Loucy (cell line): ENCODE data around the gene HIGD1A.

ENCODE experiments used
- H2AFZ ChIP-seq: fragments of 200-600 bp; sonication (generic); 2 replicates; pipeline ENCODE4 v1.6.0; 2016; ENCODE audit warnings: antibody characterized with exemption, mild to moderate bottlenecking, low read length, moderate library complexity
- H3F3A ChIP-seq: fragments of 200-600 bp; 2 replicates; pipeline ENCODE4 v1.6.0; 2016; ENCODE audit warnings: antibody characterized with exemption, low read depth, mild to moderate bottlenecking
- H3K27me3 ChIP-seq: fragments of 200-600 bp; sonication (generic); 2 replicates; pipeline ENCODE4 v1.6.1; 2014; ENCODE audit warnings: low read length, mild to moderate bottlenecking; ENCODE audit not compliant: insufficient read depth, poor library complexity, severe bottlenecking
- H3K36me3 ChIP-seq: fragments of 200-600 bp; sonication (generic); 2 replicates; pipeline ENCODE4 v1.6.1; 2016; ENCODE audit warnings: low read length; ENCODE audit not compliant: insufficient read depth
- H3K4me1 ChIP-seq: fragments of 200-600 bp; sonication (generic); 2 replicates; pipeline ENCODE4 v1.5.1; 2014; ENCODE audit warnings: low read length, mild to moderate bottlenecking; ENCODE audit not compliant: insufficient read depth, poor library complexity, severe bottlenecking
- H3K4me2 ChIP-seq: fragments of 200-600 bp; sonication (generic); 2 replicates; pipeline ENCODE4 v1.6.0; 2014; ENCODE audit warnings: antibody characterized with exemption, low read length, low read depth, mild to moderate bottlenecking; ENCODE audit not compliant: poor library complexity, severe bottlenecking
- H3K4me3 ChIP-seq: fragments of 200-600 bp; sonication (generic); 2 replicates; pipeline ENCODE4 v1.5.1; 2014; ENCODE audit warnings: low read length, mild to moderate bottlenecking, mixed read lengths; ENCODE audit not compliant: poor library complexity, severe bottlenecking
- H3K79me2 ChIP-seq: fragments of 200-600 bp; sonication (generic); 2 replicates; pipeline ENCODE4 v1.6.1; 2014; ENCODE audit warnings: low read length; ENCODE audit not compliant: insufficient read depth
- H3K9ac ChIP-seq: fragments of 200-600 bp; sonication (generic); 2 replicates; pipeline ENCODE4 v1.6.0; 2014; ENCODE audit warnings: mild to moderate bottlenecking, low read depth, low read length, moderate library complexity; ENCODE audit not compliant: poor library complexity, severe bottlenecking
- H3K9me2 ChIP-seq: fragments of 200-600 bp; sonication (generic); replicated peaks from 2 replicates; pipeline ENCODE4 v1.6.1; 2016; ENCODE audit warnings: low read depth, low read length, mixed read lengths
- H3K9me3 ChIP-seq: fragments of 200-600 bp; sonication (generic); 2 replicates; pipeline ENCODE4 v1.6.1; 2014; ENCODE audit warnings: mild to moderate bottlenecking, antibody characterized with exemption, low read length, low read depth; ENCODE audit not compliant: insufficient read depth
- H4K20me1 ChIP-seq: fragments of 200-600 bp; sonication (generic); 2 replicates; pipeline ENCODE4 v1.6.0; 2014; ENCODE audit warnings: antibody characterized with exemption, low read length, mild to moderate bottlenecking; ENCODE audit not compliant: insufficient read depth, poor library complexity, severe bottlenecking
- CTCF ChIP-seq: fragments of 200-600 bp; sonication (generic); conservative IDR thresholded peaks from 2 replicates; pipeline ENCODE4 v1.5.1; 2014; ENCODE audit warnings: mild to moderate bottlenecking, antibody characterized with exemption, low read length
- EZH2phosphoT487 ChIP-seq: fragments of 200-600 bp; IDR thresholded peaks from 2 replicates; pipeline ENCODE4 v1.6.1; 2018; ENCODE audit warnings: antibody characterized with exemption, mild to moderate bottlenecking, moderate library complexity, borderline replicate concordance

HIGD1A gene

DNA sequence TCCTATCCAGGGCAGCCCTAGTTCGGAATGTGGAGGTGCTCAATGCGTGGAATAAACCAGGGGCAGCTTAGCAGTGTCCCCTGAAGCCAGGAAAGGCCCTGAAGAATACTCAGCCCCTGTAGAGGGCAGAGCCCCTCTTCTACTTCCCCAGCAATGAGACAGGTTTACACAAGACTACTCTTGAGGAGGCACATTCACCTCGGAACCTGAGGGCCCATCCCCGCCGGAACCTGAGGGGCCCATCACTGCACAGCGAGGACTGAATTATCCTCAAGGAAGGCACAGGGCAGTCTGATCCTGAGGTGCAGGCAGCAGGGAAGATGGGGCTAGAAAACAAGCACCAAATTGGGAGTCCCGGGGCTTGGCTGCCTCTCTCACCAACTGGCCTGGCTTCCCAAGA, 53.5 kb downstream of the HIGD1A start:
- Histone ChIP-seq H3K4me2 (no peak overlapping the region), H3K9me3 (no peaks in the 10 kb centered on the region), H3F3A (no peaks in the 10 kb centered on the region), H3K79me2 (no peaks in the 10 kb centered on the region), H3K27me3 (no peaks in the 10 kb centered on the region), H3K9me2 (no peaks in the 10 kb centered on the region), H4K20me1 (no peaks in the 10 kb centered on the region), H3K4me1 (no peaks in the 10 kb centered on the region), H3K36me3 (no peaks in the 10 kb centered on the region), H2AFZ (no peak overlapping the region), H3K9ac (no peak overlapping the region), H3K4me3 (no peak overlapping the region)
- TF ChIP-seq CTCF = no peak
- no peak for TF ChIP-seq EZH2phosphoT487

GRCh38 chr3:42749753-42750231, 54.5 kb downstream of the HIGD1A start:
- no peak for TF ChIP-seq EZH2phosphoT487
- peak; percentile 52 for TF ChIP-seq CTCF
- H3K9ac ChIP-seq = no peak overlapping the region

GRCh38 chr3:42749025-42749752, 55.1 kb downstream of the HIGD1A start:
- Histone ChIP-seq H3K9ac (no peak overlapping the region), H3K9me3 (no peaks in the 10 kb centered on the region), H3K79me2 (no peaks in the 10 kb centered on the region), H3K4me3 (no peak overlapping the region), H3K9me2 (no peaks in the 10 kb centered on the region), H3K36me3 (no peaks in the 10 kb centered on the region), H3K4me2 (no peak overlapping the region), H3K4me1 (no peaks in the 10 kb centered on the region), H3K27me3 (no peaks in the 10 kb centered on the region), H3F3A (no peaks in the 10 kb centered on the region), H2AFZ (no peak overlapping the region), H4K20me1 (no peaks in the 10 kb centered on the region)
- TF ChIP-seq EZH2phosphoT487 (no peak), CTCF (no peak)

More at GRCh38 chr3:42749753-42750231, 54.5 kb downstream of the HIGD1A start:
- Histone ChIP-seq H3K4me1 (no peaks in the 10 kb centered on the region), H4K20me1 (no peaks in the 10 kb centered on the region), H3K9me2 (no peaks in the 10 kb centered on the region), H3K27me3 (no peaks in the 10 kb centered on the region), H3K4me2 (no peak overlapping the region), H3K79me2 (no peaks in the 10 kb centered on the region), H3F3A (no peaks in the 10 kb centered on the region), H3K4me3 (no peak overlapping the region), H3K9me3 (no peaks in the 10 kb centered on the region), H2AFZ (no peak overlapping the region), H3K36me3 (no peaks in the 10 kb centered on the region)
